NCI-H2227 treated with DMSO at 0.1 percent for 48 hours (cell line): ENCODE results near the gene IRF2BP2.

Experiments
- DNase-seq: peaks from one replicate; lab custom pipeline; 2025; lab: John Stamatoyannopoulos, UW

Gene IRF2BP2

GRCh38 chr1:234612352-234613127 is 2.6 kb upstream of the IRF2BP2 start:
- DNase-seq: peak; percentile 96

DNA sequence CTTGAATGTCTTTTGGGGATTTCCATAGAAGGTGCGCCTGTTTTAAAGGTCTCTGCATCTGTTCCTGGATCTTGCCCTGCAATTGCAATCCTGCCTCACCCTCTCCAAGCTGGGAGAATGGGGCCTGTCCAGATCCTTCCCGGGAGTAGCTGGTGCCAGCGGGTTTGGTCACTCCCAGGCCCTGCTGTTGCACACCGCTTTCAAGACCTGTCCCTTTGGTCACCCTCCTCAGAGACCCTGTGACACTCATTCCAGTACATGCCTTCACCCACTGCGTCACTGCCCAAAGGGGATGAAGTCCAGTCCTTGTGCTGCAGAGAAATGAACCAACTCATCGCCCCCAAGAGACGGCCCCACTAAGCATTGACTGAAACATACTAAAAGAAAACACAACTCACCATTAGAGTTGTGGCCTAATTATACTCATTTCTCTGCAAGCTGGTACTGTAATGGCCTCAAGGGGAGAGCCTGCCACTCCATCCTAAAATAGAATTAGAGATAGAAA is 1.9 kb upstream of the IRF2BP2 start:
- DNase-seq: no peak

GRCh38 chr1:234611225-234611846 is 1.4 kb upstream of the IRF2BP2 start:
- peak; percentile 97 for DNase-seq

DNA sequence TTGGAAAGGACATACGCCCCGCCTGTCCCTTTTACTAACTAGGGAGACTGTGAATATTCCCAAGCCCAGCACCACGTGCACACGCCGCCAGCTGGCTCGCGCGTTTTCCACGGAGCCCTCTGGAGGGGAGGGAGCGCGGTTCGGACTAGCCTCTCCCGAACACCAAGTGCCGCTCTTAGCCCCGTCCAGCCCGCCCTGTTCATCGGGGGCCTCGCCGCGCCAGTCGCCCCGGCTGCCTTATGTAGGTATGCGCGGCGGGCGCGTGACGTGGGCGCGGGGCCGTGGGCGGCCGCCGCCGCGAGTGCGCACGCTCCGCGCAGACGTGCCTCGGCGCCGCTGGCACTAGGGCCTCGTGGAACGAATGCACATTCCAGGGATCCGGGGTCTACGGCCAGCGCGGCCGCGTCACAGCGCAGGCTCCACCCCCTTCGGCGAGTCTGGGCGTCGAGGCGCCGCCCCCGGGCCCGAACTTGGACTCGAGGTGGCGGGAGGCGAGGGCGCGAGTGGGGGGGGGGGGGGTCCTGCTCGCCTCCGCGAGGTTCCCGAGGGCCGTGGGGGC is 767 bp upstream of the IRF2BP2 start:
- peak; percentile 87 for DNase-seq

- DNase-seq: no peak
Observed at GRCh38 chr1:234609691-234610042, 311 bp downstream of the IRF2BP2 start.

DNA sequence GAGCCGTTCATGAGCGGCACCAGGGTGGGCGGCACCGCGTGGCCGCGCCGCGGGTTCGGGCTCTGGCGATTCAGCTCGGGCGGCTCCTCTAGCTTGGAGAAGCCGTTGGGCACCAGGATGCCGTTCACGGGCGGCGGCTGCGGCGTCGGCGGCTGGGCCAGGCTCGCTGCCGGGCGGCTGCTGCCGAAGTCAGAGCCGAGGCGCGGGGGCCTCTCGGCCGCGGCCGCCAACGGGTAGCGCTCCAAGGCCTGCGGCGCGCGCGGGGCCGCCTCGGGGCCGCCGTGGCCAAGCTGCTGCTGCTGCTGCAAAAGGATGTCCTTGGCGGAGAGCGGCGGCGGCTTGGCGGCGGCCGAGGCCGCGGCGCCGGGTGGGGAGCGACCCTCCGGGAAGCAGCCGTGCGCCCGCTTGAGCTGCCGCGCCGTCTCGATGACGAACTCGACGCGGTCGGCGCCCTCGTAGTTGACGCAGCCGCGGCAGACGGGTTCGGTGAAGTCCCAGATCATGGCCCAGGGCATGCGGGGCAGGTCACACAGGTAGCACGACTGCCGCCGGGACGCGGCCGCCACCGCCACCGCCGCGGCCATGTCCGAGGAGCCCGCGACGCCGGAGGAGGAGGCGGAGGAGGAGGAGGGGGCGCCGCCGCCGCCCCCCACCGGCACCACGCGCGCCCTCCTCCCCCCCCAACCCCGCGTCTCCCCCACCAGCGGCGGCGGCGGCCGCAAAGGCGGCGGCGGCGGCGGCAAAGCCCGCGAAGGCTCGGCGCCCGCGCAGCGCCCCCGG is 877 bp downstream of the IRF2BP2 start:
- no peak for DNase-seq

DNA sequence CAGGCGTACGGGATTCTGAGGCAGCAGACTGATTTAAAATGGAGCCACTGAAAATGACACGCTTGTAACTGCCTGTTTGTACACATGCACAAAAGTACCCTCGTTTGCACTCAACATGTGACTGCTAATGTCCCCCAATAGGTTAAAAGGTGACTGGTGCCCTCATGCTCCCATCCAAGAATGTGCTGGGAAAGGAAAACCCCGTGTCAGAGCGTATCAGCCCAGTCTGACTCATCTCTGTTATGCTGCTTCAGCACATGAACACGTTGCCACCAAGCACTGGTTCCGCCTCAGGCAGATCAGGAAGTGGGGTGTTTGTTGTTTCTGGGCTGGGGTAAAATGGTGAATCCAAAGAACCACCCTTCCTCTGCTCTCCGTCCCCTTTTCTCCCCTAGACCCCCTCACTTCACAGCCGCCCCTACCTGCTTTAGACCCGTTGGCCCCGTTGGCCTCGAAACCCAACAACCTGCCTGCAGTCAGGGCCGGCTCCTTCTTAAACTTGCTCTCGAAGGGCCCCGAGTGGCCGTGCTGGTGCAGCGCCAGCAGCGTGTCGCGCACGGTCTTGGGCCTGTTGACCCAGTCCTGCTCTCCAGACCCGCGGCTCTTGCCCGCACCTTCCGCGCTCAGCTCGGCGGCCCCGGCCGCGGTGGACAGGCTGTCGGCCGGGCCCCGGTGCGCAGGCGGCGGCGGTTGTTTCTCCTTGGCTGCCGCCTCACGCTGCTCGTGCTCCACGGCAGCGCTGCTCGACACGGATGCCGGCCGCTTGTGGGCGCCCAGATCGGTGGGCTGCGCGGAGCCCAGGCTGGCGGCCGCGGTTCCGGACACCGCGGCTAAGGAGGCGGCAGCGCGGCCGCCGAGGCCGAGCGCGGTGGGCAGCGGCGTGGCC is 1.7 kb downstream of the IRF2BP2 start:
- DNase-seq: peak; percentile 57

DNA sequence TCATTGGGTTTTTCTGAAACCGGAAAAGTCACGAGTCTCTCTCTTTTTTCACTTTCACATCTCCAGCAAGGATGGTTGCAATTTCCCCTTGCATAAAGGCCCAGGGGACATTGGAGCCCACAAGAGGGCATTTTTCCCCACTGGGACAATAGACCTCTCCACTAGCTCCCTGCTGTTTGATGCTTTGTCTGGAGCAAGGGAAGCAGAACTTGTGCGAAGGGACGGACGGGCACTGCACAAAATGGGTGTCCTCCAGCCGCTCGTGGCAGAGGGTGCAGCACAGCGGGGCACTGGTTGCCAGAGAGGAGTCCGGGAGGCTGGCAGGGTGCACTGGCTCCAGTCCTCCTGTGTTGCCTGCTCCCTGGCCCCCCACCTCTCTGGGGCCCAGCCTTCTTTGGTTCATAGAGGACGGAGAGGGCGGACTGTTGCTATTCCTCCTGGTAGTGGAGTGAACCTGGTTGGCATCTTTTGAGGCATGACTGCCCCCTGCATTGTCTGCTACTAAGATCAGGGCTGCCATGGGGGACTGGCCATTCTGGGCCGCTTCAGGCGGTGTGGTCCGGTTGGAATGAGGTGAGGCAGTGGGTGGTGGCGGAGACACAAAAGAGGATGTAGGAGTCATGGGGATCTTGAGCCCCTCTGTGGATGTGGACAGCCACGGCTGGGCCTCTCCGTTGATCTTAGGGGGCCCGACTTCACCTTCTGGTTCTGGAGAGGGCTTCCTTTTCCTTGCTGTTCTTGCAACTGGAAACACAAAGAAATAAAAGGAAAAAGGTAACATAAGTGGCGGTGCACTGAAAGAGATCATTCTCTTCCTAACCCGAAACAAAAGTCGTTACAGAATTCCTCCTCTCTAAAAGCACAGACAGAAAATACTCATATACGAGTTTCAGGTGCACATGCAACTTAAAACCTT is 2.6 kb downstream of the IRF2BP2 start:
- DNase-seq: peak; percentile 66

- no peak for DNase-seq
Observed at GRCh38 chr1:234606784-234607108, 3.2 kb downstream of the IRF2BP2 start.

GRCh38 chr1:234605983-234606783 is 3.8 kb downstream of the IRF2BP2 start:
- peak; percentile 67 for DNase-seq

DNA sequence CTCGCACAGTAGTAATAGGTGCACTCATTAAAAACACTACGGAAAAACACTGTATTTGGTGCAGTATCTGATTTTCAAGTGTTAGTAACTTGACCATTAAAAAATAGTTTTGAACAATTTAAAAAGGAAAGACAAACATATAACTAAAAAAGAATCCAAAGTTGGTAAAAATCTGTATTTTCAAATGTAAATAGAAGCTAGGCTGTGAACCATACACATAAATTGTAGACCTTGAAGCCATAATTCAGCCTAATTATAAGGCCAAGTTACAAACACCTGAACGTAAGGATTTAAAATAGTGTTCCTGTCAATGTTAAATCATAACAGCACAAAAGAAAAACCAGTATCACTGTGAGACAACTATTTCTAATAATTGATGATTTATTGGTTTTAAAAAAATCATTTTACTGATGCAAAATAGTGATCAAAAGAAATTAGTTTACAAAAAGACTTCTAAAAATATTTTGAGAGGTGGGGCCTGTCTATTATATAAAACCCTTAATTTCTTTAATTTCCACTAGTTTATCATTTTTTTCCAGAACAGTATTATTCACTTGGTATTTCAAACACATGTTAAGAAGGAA is 4.5 kb downstream of the IRF2BP2 start:
- no peak for DNase-seq

GRCh38 chr1:234604495-234605398 is 5.2 kb downstream of the IRF2BP2 start:
- no peak for DNase-seq

- no peak for DNase-seq
Observed at GRCh38 chr1:234603221-234604204, 6.5 kb downstream of the IRF2BP2 start.

- peak; percentile 57 for DNase-seq
Observed at GRCh38 chr1:234602334-234603220, 7.4 kb downstream of the IRF2BP2 start.

GRCh38 chr1:234601301-234602017 is 8.5 kb downstream of the IRF2BP2 start:
- peak; percentile 32 for DNase-seq
